SK-N-SH (cell line): ENCODE measurements around the gene ARHGAP31.

Experiments used
- EP300 ChIP-seq, 2 experiments: IDR thresholded peaks; 2 replicates each; pipeline versions ENCODE4 v1.4.0 to v1.6.1; 2012; ENCODE audit warnings: borderline replicate concordance in 1 of 2, low read depth in 1 of 2, low read length in 1 of 2
- EZH2phosphoT487 ChIP-seq: fragments of 200-600 bp; sonication (generic); IDR thresholded peaks from 2 replicates; pipeline ENCODE4 v1.6.1; 2017; ENCODE audit warnings: low read depth, mixed run types, mild to moderate bottlenecking, antibody characterized with exemption, moderate library complexity, borderline replicate concordance
- JUND ChIP-seq: IDR thresholded peaks from 2 replicates; pipeline ENCODE4 v1.4.0; 2012
- PBX3 ChIP-seq: IDR thresholded peaks from 2 replicates; pipeline ENCODE4; 2012
- RAD21 ChIP-seq: IDR thresholded peaks from 2 replicates; pipeline ENCODE4 v1.6.1; 2012; ENCODE audit warnings: mild to moderate bottlenecking, low read length
- REST ChIP-seq: IDR thresholded peaks from 2 replicates; pipeline ENCODE4 v1.6.1; 2012; ENCODE audit warnings: mild to moderate bottlenecking, low read depth, low read length, moderate library complexity
- SIN3A ChIP-seq: IDR thresholded peaks from 2 replicates; pipeline ENCODE4 v1.6.1; 2012; ENCODE audit warnings: low read depth, mild to moderate bottlenecking, low read length, moderate library complexity, borderline replicate concordance
- SMC3 ChIP-seq: IDR thresholded peaks from 2 replicates; pipeline ENCODE4 v1.6.1; 2012; ENCODE audit warnings: low read depth, low read length, improper control_type of control experiment
- TCF12 ChIP-seq: IDR thresholded peaks from 2 replicates; pipeline ENCODE4 v1.4.0; 2012
- TF ChIP-seq, protein P1 (sequence below): fragments of 200-600 bp; sonication (generic); IDR thresholded peaks from 2 replicates; pipeline ENCODE4 v1.6.1; 2017; ENCODE audit warnings: antibody characterized with exemption, mild to moderate bottlenecking, moderate library complexity
- TF ChIP-seq, protein P2 (sequence below): IDR thresholded peaks from 2 replicates; pipeline ENCODE4 v1.4.0; 2012; ENCODE audit warnings: low read depth, borderline replicate concordance
- TF ChIP-seq, protein P3 (sequence below): fragments of 150-350 bp; IDR thresholded peaks from 2 replicates; pipeline ENCODE4 v1.6.1; 2016; ENCODE audit warnings: mild to moderate bottlenecking, low read depth, low read length
- TF ChIP-seq, protein P4 (sequence below): IDR thresholded peaks from 2 replicates; pipeline ENCODE4 v1.4.0; 2012; ENCODE audit warnings: low read depth

DNA sequence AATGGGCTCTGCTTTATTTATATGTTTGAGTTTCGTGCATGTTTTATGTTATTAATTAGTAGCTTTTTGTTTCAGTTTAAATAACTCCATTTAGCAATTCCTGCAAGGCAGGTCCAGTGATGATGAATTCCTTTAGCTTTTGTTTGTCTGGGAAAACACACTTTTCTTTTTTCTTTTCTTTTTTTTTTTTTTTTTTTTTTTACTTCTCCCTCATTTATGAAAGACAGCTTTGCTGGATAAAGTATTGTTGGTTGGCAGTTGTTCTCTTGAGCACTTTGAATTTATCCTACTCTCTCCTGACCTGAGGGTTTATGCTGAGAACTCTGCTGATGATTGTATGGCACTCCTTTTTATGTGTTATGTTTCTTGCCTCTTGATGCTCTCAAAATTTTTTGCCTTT, 133.5 kb downstream of the ARHGAP31 start:
- no peak for TF ChIP-seq TCF12
- TF ChIP-seq SIN3A = no peak
- TF ChIP-seq, protein P1, sequence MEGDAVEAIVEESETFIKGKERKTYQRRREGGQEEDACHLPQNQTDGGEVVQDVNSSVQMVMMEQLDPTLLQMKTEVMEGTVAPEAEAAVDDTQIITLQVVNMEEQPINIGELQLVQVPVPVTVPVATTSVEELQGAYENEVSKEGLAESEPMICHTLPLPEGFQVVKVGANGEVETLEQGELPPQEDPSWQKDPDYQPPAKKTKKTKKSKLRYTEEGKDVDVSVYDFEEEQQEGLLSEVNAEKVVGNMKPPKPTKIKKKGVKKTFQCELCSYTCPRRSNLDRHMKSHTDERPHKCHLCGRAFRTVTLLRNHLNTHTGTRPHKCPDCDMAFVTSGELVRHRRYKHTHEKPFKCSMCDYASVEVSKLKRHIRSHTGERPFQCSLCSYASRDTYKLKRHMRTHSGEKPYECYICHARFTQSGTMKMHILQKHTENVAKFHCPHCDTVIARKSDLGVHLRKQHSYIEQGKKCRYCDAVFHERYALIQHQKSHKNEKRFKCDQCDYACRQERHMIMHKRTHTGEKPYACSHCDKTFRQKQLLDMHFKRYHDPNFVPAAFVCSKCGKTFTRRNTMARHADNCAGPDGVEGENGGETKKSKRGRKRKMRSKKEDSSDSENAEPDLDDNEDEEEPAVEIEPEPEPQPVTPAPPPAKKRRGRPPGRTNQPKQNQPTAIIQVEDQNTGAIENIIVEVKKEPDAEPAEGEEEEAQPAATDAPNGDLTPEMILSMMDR = no peak
- TF ChIP-seq EZH2phosphoT487 = no peak
- TF ChIP-seq EP300 (IDR thresholded peaks at IDR 0.05; ENCODE audit: borderline replicate concordance in 1 of 2, low read depth in 1 of 2, low read length in 1 of 2) = no peak
- TF ChIP-seq PBX3 = no peak
- TF ChIP-seq, protein P2, sequence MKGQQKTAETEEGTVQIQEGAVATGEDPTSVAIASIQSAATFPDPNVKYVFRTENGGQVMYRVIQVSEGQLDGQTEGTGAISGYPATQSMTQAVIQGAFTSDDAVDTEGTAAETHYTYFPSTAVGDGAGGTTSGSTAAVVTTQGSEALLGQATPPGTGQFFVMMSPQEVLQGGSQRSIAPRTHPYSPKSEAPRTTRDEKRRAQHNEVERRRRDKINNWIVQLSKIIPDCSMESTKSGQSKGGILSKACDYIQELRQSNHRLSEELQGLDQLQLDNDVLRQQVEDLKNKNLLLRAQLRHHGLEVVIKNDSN = no peak
- TF ChIP-seq REST = no peak
- TF ChIP-seq RAD21 = no peak
- no peak for TF ChIP-seq JUND
- TF ChIP-seq, protein P3, sequence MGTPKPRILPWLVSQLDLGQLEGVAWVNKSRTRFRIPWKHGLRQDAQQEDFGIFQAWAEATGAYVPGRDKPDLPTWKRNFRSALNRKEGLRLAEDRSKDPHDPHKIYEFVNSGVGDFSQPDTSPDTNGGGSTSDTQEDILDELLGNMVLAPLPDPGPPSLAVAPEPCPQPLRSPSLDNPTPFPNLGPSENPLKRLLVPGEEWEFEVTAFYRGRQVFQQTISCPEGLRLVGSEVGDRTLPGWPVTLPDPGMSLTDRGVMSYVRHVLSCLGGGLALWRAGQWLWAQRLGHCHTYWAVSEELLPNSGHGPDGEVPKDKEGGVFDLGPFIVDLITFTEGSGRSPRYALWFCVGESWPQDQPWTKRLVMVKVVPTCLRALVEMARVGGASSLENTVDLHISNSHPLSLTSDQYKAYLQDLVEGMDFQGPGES = no peak
- TF ChIP-seq, protein P4, sequence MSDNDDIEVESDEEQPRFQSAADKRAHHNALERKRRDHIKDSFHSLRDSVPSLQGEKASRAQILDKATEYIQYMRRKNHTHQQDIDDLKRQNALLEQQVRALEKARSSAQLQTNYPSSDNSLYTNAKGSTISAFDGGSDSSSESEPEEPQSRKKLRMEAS = no peak
- TF ChIP-seq SMC3 = no peak
